ENCODE results near the gene HGFAC.

Gene HGFAC

GRCh38 chr4:3427134-3427476 is 14.7 kb upstream of the HGFAC start:
- DNase-seq, result no peak

GRCh38 chr4:3427706-3428446 is 13.9 kb upstream of the HGFAC start:
- DNase-seq, result no peak

GRCh38 chr4:3429651-3430050 is 12.1 kb upstream of the HGFAC start:
- DNase-seq, result no peak

GRCh38 chr4:3430524-3430923 is 11.2 kb upstream of the HGFAC start:
- DNase-seq, result no peak

- DNase-seq, result no peak
These were observed 10.2 kb upstream of the HGFAC start for GRCh38 chr4:3431446-3431993.

- no peak for DNase-seq
These were observed 9.4 kb upstream of the HGFAC start for GRCh38 chr4:3432381-3432790.

GRCh38 chr4:3433138-3433869 is 8.5 kb upstream of the HGFAC start:
- no peak for DNase-seq

GRCh38 chr4:3434881-3435685 is 6.7 kb upstream of the HGFAC start:
- no peak for DNase-seq

GRCh38 chr4:3435686-3435956 is 6.1 kb upstream of the HGFAC start:
- no peak for DNase-seq

- no peak for DNase-seq
These were observed 5.5 kb upstream of the HGFAC start for GRCh38 chr4:3436048-3436797.

GRCh38 chr4:3436798-3437581 is 4.8 kb upstream of the HGFAC start:
- DNase-seq, result no peak

- no peak for DNase-seq
These were observed 4.2 kb upstream of the HGFAC start for GRCh38 chr4:3437582-3437936.

- no peak for DNase-seq
These were observed 3.5 kb upstream of the HGFAC start for GRCh38 chr4:3437998-3438846.

- no peak for DNase-seq
These were observed 3.0 kb upstream of the HGFAC start for GRCh38 chr4:3438847-3439180.

GRCh38 chr4:3439391-3439790 is 2.4 kb upstream of the HGFAC start:
- no peak for DNase-seq

- no peak for DNase-seq
These were observed 1.8 kb upstream of the HGFAC start for GRCh38 chr4:3440011-3440410.

GRCh38 chr4:3440979-3441500 is 728 bp upstream of the HGFAC start:
- DNase-seq, result no peak

GRCh38 chr4:3442460-3442958 is 741 bp downstream of the HGFAC start:
- DNase-seq, result no peak

GRCh38 chr4:3442959-3443749 is 1.4 kb downstream of the HGFAC start:
- DNase-seq, result no peak

GRCh38 chr4:3443750-3444309 is 2.1 kb downstream of the HGFAC start:
- DNase-seq, result no peak

Measured in NK-92 treated with Interleukin-12 subunit alpha and Interleukin-12 subunit beta, amount 100 ng/mL, for 24 hours (cell line).